HS-27A (cell line): Measurements from ENCODE around the gene VAC14.
"Not testable (repeated sequence)": the region's sequence is repeated elsewhere in the genome, so short reads cannot be mapped to it uniquely, and the experiment has no call there.

Source experiments
- DNase-seq: peaks from one replicate; pipeline ENCODE4 v3.0.0-alpha.2; 2012; ENCODE audit warnings: low read depth, missing footprints

Gene VAC14

GRCh38 chr16:70744366-70744765, 56.6 kb downstream of the VAC14 start:
- DNase-seq: no peak

- no peak for DNase-seq
Measured at GRCh38 chr16:70743791-70744190, 57.2 kb downstream of the VAC14 start.

- not testable (repeated sequence) for DNase-seq
Measured at GRCh38 chr16:70742967-70743366, 58.0 kb downstream of the VAC14 start.

GRCh38 chr16:70741783-70742125, 59.2 kb downstream of the VAC14 start:
- no peak for DNase-seq

- no peak for DNase-seq
Measured at GRCh38 chr16:70740914-70741782, 59.8 kb downstream of the VAC14 start.

- DNase-seq: no peak
Measured at GRCh38 chr16:70740174-70740913, 60.6 kb downstream of the VAC14 start.

- no peak for DNase-seq
Measured at GRCh38 chr16:70739389-70739788, 61.6 kb downstream of the VAC14 start.

GRCh38 chr16:70738083-70738977, 62.6 kb downstream of the VAC14 start:
- no peak for DNase-seq

GRCh38 chr16:70737377-70738082, 63.4 kb downstream of the VAC14 start:
- DNase-seq: no peak

- DNase-seq: no peak
Measured at GRCh38 chr16:70736465-70737376, 64.2 kb downstream of the VAC14 start.

- no peak for DNase-seq
Measured at GRCh38 chr16:70735141-70735979, 65.6 kb downstream of the VAC14 start.

- no peak for DNase-seq
Measured at GRCh38 chr16:70734522-70735095, 66.3 kb downstream of the VAC14 start.

GRCh38 chr16:70730944-70731343, 70.0 kb downstream of the VAC14 start:
- DNase-seq: no peak

- DNase-seq: no peak
Measured at GRCh38 chr16:70730031-70730430, 70.9 kb downstream of the VAC14 start.

GRCh38 chr16:70729292-70729691, 71.7 kb downstream of the VAC14 start:
- no peak for DNase-seq

- no peak for DNase-seq
Measured at GRCh38 chr16:70728150-70728549, 72.8 kb downstream of the VAC14 start.

GRCh38 chr16:70726892-70727361, 74.0 kb downstream of the VAC14 start:
- DNase-seq: no peak

- no peak for DNase-seq
Measured at GRCh38 chr16:70725912-70726828, 74.8 kb downstream of the VAC14 start.
